Activated CD4-positive, alpha-beta T cell treated with anti-CD3 and anti-CD28 coated beads, Interleukin-10, Interleukin-2, amounts not matched to agents 100 ng/mL and 50 ng/mL, durations not matched to agents 16 hours and 8 hours (primary cell): ENCODE data around the gene SLC7A14.
"Not testable (repeated sequence)": the region's sequence is repeated elsewhere in the genome, so short reads cannot be mapped to it uniquely, and the experiment has no call there.

Source experiments
- DNase-seq: peaks from one replicate; pipeline ENCODE4 v3.0.0-alpha.2; 2020

The SLC7A14 gene

DNA sequence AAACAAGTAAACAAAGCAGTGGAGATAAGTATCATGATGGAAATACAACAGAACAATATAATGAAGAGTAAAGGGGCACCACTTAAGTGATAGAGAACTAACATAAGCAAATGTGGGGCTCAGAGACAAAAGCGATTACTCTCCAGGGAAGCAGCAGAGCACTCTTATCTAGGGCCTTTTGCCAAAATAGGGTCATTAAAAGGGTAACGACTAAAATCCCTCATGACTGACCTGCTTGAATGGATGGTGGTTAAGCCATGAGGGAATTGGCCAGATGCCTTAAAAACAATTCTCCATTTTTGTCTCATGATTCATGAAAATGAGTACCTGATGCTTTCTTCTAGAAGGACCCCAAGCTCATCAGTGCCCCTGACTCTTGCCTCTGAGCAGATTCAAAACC lies 3.2 kb upstream of the SLC7A14 start:
- no peak for DNase-seq

DNA sequence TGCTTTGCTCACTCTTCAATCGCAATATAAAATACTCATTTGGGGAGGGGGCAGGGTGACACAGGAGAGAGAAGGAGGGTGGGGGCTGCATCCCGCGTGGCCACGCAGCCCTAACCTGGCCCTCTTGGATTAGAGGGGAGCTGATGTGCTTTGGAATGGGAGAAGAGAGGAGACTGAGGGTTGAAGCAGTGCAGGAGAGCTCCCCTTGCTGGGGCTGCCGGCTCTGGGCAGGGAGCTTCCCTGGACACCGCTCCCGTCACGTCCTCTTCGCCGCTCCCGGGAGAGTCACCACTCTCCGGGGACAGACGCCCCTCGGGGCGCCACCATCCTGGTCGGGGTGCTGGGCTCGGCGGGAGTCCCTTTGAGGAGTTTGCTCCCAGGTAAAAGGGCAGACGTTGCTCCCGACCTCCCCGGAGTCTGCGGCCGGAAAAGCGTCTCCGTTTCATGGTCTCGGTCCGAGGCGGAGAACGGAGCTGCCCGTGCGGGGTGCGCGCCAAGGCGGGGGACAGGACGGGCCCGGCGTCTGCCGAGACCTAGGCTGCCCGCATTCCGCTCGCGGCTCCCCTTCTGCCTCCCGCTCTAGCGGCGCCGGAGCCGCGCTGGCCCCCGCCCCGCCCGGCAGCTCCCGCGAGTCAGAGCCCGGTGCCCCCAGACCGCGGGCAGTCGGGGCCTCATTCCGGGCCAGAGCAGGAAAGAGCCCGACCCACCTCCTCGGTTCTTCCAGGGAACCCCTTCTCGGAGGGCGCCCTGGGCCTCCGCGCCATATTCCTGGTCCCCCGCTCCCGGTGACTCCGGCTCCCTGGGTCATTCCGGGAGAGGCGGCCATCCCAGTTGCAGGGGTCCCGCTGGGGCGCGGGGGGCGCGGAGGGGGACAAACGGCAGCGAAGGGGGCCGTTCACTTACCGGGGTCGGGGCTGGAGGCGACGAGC lies 603 bp downstream of the SLC7A14 start:
- no peak for DNase-seq

DNA sequence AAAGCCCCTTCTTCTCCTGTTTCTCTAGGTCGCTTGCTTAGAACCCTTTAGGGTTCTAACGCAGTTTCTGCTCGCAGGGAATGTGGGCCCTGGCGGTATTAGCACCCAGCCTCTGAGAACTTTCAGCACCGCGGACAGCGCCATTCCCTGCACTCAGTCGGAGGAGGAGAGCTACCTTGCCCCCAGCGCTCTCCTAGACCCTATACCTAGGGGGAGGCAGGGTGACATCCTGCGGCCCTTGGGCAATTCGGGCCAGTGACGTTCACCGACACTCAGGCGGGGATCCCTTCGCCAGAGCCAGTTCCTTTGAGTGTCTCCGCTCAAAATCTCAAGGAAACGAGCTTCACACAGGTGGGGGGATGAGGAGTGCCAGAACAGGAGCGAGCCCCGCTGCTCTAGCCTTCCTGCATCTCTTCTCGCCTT lies 1.3 kb downstream of the SLC7A14 start:
- DNase-seq: peak; percentile 45

DNA sequence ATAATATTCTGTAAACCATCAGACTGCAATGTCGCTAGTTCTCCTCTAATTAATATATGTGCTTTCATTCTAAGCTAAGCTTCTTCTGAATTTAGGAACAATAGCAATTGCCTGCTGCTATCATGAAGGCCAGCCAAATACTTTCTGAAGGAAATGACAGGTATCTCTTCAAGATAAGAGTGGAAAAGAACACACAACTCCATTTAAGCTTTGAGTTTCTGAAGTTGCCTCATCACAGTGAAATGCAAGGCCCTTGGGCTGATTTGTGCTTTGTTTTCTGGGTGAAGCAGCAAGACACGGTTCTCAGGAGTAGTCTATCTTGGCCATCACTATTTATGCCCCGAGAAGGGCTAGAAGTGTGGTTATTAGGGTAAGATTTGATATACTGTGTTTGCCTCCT lies 6.2 kb downstream of the SLC7A14 start:
- no peak for DNase-seq

DNA sequence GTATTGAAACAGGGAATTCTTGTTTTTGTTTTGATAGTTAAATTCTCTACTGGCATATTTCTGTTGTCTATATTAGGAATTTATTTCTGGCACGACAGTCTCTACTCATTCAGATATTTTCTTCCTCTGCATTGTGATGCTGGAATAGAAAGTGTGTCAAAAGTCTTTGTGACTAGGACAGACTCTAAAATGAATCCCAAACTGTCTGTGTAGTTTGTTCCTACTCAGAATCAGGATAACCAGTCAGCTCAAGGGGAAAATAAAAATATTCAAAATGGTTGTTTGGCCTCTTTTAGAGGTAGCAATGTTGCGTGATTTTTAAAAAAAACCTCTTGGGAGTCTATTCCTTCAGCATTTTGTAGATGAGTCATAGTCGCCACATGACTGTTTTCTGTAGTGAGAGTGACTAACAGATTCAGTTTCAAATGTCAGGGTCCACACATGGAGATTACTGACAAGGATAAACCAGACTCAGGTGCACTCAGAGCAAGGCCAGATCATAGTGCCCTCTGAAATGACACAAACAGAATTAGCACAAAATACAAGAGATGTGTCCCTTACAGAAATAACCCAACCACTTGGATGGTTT lies 13.1 kb downstream of the SLC7A14 start:
- peak; percentile 91 for DNase-seq

DNA sequence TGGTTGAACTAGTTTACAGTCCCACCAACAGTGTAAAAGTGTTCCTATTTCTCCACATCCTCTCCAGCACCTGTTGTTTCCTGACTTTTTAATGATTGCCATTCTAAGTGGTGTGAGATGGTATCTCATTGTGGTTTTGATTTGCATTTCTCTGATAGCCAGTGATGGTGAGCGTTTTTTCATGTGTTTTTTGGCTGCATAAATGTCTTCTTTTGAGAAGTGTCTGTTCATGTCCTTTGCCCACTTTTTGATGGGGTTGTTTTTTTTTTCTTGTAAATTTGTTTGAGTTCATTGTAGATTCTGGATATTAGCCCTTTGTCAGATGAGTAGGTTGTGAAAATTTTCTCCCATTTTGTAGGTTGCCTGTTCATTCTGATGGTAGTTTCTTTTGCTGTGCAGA lies 18.3 kb downstream of the SLC7A14 start:
- DNase-seq: not testable (repeated sequence)

DNA sequence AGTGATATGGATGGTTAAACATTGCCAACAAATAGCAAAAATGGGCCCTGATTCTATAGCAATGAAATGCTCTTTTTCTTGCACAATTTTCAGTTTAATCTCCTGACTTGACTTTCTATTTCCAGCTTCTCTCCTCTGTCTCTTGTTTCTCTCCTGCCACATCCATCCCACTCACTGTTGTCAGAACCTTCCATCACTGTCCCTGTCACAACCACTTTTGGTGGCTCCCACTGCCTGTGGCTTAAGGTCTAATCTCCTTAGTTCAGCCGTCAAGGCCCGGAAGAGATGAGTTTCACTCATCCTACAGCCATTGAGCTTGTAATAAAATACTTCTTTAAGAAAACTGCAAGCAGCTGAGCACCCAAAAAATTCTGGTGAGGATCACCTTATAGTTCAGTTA lies 19.5 kb downstream of the SLC7A14 start:
- no peak for DNase-seq

DNA sequence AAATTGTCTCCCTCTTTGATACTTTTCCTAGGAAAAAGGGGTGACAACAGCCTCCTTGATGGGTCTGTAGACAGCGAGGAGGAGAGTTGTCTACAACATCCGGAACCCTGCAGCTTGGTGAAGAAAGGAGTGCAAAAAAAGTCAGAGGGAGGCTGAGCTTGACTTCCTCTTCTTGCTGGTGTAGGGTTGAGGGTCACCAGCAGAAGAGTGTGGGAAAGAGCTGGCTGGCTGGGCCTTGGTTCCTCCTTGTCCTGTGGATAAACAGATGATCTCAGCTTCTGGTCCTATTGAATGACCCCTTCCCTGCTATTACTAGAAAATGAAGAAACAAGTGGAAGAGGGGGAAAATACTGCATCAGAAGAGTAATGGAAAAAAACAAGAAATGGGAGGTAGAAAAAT lies 20.4 kb downstream of the SLC7A14 start:
- no peak for DNase-seq

DNA sequence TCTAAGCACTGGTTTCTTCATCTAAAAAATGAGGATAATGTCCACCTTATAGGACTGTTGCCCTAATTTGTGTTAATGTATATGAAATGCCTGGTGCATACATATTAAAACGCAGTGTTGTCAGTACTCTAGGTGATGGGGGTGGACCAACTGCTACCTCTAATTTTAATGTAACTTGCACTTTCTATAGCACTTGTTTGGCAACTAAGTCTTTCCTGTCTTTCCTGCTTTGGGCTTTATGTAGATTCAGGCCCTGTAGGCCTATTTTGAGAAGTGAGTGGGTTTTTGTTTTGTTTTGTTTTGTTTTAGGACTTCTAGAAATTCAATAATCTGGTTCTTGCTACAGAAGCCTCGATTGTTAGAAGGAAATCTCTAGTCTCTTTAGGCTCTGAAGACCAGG lies 21.2 kb downstream of the SLC7A14 start:
- no peak for DNase-seq

DNA sequence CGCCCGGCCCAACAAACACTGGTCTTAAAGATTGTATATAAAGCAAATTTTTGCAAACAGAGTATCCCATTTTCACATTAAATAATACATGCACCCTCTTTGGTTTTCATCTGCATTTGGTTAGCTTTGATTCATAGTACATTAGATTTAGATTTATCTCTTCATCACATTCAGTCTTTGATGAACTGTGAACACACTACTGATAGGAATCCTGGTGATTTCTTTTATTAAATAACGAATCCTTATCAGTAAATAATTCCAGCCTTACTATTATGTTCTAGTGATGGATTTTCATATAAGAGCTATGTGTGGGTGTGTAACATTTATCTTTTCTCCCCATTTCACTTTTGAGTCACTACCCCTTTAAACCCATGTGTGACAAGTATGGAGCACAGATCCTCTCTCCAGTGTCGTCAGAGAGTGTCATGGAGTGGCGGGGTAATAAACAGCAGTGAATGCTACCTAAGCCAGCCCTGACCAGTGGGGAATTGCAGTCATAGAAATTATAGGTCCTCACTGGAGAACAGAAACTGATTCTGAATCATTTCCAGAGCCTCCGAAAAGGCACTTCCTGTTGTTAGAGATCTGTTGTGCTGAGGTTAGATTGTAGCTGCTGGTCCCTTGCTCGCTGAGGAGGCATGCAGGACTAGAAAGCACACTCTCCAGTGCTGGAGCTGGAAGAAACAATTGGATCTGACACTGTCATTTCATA lies 22.0 kb downstream of the SLC7A14 start:
- DNase-seq: peak; percentile 77

DNA sequence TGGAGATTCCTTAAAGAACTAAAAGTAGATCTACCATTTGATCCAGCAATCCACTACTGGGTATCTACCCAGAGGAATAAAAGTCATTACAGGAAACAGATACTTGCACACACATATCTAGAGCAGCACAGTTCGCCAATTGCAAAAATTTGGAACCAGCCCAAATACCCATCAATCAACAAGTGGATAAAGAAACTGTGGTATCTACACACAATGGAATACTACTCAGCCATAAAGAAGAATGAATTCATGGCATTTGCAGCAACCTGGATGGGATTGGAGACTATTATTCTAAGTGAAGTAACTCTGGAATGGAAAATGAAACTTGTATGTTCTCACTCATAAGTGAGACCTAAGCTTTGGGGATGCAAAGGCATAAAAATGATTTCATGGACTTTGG lies 23.8 kb downstream of the SLC7A14 start:
- no peak for DNase-seq

DNA sequence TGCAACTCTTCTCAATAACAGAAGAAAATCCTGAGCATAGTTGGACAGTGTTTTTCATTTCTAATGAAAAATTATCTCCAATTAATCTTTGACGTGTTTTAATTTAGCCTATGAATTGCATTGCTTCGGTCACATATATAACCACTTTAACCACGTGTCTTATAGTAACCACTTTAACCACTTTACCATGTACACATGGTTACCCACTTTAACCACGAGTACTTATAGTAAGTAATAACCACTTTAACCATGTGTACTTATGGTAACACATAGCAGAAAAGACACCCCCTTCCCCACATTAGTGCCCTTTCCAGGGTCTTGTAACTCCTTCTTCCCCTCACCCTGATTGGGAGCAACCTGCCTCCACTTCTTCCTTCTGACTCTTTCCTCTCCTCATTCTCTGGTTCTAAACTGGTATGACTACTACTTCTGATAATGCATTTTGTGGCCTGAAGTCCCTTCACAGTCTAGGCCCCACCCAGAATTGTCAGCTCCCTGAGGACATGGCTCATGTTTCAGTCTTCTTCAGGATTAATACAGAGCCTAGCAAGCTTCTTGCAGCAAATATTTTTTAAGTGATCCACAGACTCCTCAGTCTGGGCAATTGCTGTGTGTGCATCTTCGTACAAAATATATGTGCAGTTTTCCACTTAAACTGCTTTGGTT lies 25.0 kb downstream of the SLC7A14 start:
- no peak for DNase-seq

DNA sequence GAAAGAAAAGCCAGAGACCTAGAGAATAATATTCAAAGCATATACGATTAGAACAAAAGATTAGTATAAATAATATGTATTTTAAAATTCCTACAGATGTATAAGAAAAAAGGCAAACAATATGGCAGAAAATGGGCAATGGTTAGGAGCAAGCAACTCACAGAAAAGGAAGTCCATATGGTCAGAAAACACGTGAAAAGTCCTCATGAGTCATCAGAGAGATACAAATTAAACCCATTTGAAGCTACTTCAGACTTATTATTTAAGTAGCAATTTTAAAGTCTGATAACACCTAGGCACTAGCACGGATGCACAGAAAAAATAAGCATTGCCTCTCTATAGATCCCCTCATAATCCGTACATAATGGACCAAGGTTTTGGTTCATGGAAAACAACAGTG lies 25.6 kb downstream of the SLC7A14 start:
- DNase-seq: no peak

DNA sequence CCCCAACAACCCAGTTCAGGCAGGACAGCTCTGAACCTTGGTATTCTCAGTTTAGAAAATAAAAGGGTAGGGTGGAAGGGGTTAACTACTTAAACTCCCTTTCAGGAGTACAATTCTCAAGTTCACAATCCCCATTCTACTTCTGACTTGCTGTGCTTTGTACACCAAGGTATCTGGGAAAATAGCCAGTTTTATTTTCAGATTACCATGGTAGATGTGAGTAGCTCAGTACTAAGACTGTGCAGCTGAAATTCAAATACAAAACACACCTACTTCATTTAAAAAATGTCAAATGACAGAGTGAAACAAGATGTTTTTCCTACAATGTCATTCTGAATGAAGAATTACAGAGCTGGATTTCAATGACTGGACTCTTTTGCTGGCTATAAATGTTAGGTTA lies 27.4 kb downstream of the SLC7A14 start:
- DNase-seq: no peak

DNA sequence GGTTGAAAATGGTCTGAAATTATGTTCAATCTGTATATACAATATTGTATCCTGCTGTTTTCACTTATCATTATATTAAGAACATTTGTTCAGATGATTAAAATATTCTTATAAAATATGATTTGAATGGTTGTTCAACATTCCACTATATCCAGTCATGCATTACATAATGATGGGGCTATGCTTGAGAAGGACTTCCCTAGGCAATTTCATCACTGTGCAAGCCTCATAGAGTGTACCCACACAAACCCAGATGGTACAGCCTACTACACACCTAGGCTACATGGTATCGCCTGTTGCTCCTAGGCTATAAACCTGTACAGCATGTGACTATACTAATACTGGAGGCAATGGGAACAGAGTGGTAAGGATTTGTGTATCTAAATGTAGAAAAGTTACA lies 30.5 kb downstream of the SLC7A14 start:
- DNase-seq: no peak

DNA sequence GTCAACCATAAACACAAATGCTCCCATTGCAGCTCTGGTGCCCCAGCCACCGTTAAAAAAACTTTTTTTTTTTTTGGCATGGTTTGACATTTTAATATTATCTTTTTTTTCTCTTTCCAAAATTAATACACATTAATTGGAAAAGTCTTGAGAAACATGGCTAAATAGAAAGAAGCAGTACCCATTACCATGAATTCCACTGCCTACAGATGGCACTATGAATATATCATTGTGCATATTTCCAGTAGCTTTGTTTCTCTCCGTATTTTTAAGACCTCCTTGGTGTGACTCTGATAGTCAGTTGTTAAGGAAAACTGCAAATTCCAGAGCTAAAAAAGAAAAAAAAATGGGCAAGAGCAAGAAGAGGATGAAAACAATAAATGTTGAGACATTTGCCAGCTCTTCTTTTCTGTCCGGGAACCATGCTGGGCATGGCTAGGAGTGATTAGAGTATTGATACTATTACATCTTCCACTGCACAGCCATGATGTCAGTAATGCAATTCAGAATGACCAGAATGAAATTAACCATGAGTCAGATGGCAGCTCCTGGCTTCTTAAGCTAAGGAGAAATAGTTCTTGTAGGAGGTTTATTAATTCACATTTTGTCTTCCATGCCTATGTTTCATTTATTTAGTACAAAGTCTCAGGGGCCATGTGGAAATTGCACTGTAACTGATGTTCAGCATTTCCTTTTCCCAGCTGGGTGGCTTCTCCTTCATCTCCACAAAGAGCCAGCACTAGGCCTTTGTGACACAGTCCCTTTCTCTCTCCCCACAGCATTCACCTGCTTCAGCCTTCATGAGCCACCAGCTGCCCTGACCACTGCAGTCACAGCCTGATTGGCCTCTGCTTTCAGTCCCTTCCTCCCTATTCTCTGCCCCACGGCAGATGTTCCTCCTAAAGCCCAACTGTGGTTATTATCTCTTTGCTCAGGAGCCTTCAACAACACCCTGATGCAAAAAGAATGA lies 31.8 kb downstream of the SLC7A14 start:
- DNase-seq: no peak

DNA sequence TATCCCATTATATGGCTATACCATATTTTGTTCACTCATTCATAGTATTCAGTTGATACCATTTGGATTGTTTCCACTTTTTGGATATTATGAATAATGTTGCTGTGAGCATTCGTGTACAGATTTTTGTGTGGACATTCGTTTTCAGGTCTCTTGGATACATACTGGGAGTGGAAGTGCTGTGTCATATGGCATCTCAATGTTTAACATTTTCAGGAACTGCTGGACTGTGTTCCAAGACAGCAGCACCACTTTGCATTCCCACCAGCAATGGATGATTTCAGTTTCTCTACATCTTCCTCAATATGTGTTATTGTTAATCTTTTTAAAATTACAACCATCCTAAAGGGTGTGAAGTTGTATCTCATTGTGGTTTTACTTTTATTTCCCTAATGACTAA lies 34.6 kb downstream of the SLC7A14 start:
- DNase-seq: no peak

DNA sequence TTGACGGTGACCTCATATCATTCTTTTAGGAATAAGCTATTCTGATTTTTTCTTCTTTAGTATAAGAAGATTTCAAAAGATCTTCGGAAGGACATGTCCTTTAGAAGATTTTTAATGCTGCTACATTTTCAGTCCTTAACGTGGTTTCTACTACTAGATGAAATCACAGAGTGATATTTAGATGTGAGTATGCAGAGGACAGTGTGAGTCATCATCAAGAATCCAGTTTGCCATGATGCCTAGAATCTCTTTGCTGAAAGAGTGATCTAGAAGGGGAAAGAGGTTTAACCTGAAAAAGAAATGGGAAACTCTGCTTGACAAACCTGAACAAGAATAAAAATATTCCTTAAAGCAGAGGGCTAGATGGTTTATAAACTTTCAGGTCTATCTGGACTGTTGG lies 43.2 kb downstream of the SLC7A14 start:
- no peak for DNase-seq

DNA sequence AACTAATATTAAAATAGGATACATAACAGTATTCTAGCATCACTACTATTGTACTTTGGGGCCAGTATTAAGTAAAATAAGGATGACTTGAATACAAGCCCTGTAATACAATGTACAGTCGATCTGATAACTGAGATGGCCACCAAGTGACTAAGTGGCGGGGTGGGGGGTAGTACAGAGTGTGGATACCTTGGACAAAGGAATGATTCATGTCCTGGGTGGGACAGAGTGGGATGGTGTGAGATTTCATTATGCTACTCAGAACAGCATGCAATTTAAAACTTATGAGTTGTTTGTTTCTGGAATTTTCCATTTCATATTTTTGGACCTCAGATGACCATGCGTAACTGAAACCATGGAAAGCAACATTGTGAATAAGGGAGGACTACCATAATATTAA lies 46.0 kb downstream of the SLC7A14 start:
- DNase-seq: no peak

DNA sequence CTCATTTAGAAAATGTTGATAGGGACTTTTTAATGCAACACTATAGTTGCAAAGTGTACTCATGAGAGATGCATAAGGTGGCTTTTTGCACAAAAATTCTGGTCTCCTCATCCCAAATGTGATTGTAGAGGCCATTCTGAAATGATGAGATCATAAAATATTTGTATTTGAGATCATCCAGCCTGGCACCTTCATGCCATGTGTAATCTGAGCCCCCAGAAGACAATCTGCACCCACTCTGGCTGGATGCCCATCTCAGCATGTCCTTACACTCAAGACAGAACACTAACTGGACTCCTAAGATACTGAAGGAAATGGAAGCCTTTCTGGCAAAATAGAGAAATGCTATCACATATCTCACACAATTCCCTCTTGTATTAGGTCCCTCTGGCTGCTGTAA lies 49.2 kb downstream of the SLC7A14 start:
- DNase-seq: no peak

DNA sequence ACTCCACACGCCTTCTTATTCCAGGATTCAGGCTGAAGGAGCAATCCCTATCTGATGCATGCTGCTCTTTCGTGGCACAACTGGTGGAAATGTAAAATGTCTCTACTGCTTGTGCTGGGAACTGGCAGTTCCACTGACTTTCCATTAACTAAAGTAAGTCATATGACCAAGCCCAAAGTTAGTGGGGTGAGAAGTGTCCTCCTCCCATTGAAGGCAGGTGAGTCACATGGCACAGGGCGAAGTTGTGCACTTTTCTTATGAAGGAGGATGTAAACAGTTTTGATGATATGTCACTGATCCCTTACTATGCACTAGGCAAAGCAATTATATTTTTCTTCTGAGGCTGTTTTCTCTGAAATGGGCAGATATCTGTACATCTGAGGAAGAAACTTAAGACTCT lies 51.6 kb downstream of the SLC7A14 start:
- no peak for DNase-seq

DNA sequence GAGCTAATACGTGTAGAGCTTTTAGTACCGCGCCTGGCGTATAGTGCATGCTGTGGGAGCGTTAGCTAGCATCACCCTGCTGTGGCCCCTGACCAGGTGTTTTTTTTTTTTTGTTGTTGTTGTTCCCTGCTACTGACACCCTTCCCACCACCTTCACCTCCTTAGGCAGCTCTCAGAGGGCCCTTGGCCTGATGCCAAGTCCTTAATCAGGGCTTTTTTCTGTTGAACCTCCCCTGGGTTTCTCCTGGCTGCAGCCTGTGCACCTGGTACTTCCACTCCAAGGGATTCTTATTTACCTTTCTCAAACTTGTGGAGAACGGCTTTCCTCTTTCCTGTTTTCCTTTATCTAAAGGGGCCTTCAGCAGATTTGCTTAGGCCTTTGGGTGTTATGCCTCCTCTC lies 53.3 kb downstream of the SLC7A14 start:
- DNase-seq: no peak
